Sigmoid colon (tissue), 4 donors: Measurements from ENCODE around the gene PAX2.

Experiments
- CTCF ChIP-seq, 4 experiments: fragments of 450-650 bp in 3 of 4; fragments of 200-600 bp in 1 of 4; IDR thresholded peaks; one replicate each; pipeline ENCODE4 v1.5.1; 2016 to 2019; ENCODE audit warnings: antibody characterized with exemption in 4 of 4, mild to moderate bottlenecking in 3 of 4, moderate library complexity in 2 of 4
- EP300 ChIP-seq, 4 donors: sonication (generic); formaldehyde crosslinking; IDR thresholded peaks; one replicate each; pipeline ENCODE4 v1.6.1; 2017; ENCODE audit warnings: antibody characterized with exemption in 4 of 4
- POLR2A ChIP-seq, 2 donors: fragments of 450-650 bp; IDR thresholded peaks; one replicate each; pipeline ENCODE4 v1.6.1; 2016; ENCODE audit warnings: antibody characterized with exemption in 2 of 2, mild to moderate bottlenecking in 2 of 2, moderate library complexity in 2 of 2
- POLR2AphosphoS5 ChIP-seq, 4 donors: sonication (generic); formaldehyde crosslinking; IDR thresholded peaks; one replicate each; pipeline ENCODE4 v1.6.1; 2017; ENCODE audit warnings: antibody characterized with exemption in 4 of 4

GRCh38 chr10:100734295-100735086 is 10.9 kb upstream of the PAX2 start:
- TF ChIP-seq POLR2A (IDR thresholded peaks at IDR 0.05) (no peak), CTCF (IDR thresholded peaks at IDR 0.05) (no peak), POLR2AphosphoS5 (IDR thresholded peaks at IDR 0.05) (no peak), EP300 (IDR thresholded peaks at IDR 0.05) (no peak)
